Osteocyte (in vitro differentiated cells): ENCODE results near the gene ATCAY. TPM values are rescaled to one million over a fixed set of nuclear protein-coding genes. Genes with fewer than 3 reads are reported as not detected.
"Not testable (repeated sequence)": the region's sequence is repeated elsewhere in the genome, so short reads cannot be mapped to it uniquely, and the experiment has no call there.

Source experiments
- DNase-seq: peaks from one replicate; pipeline ENCODE4 v3.0.0; 2021; ENCODE audit warnings: mixed read lengths; ENCODE audit not compliant: unreplicated experiment; ENCODE audit errors: extremely low spot score
- H3K27ac Mint-ChIP-seq: one replicate; pipeline ENCODE4 v1.8.0; 2021; ENCODE audit warnings: mild to moderate bottlenecking, mixed read lengths; ENCODE audit not compliant: unreplicated experiment
- H3K27me3 Mint-ChIP-seq: one replicate; pipeline ENCODE4 v1.8.0; 2021; ENCODE audit warnings: mixed read lengths; ENCODE audit not compliant: unreplicated experiment
- H3K36me3 Mint-ChIP-seq: one replicate; pipeline ENCODE4 v1.8.0; 2021; ENCODE audit warnings: mixed read lengths; ENCODE audit not compliant: unreplicated experiment
- H3K4me1 Mint-ChIP-seq: one replicate; pipeline ENCODE4 v1.8.0; 2021; ENCODE audit warnings: mixed read lengths; ENCODE audit not compliant: unreplicated experiment
- H3K4me3 Mint-ChIP-seq: one replicate; pipeline ENCODE4 v1.8.0; 2021; ENCODE audit warnings: mild to moderate bottlenecking, moderate library complexity, mixed read lengths; ENCODE audit not compliant: unreplicated experiment
- H3K9me3 Mint-ChIP-seq: one replicate; pipeline ENCODE4 v1.8.0; 2021; ENCODE audit warnings: mixed read lengths; ENCODE audit not compliant: unreplicated experiment
- CTCF ChIP-seq: fragments of 200-600 bp; sonication (generic); IDR thresholded peaks from 2 replicates; pipeline ENCODE4 v1.5.0; 2021; ENCODE audit warnings: antibody characterized with exemption, mild to moderate bottlenecking, moderate library complexity
- total RNA-seq: library from RNA; stranded (reverse); gene quantifications from 2 replicates; pipeline ENCODE4 v1.2.1, GENCODE V29; 2021

ATCAY gene
- total RNA-seq, 1 donor from 2014 or later = not detected

GRCh38 chr19:3890591-3890990 lies 10.1 kb downstream of the ATCAY start:
- Mint-ChIP-seq H3K27me3 (peaks cover 7% of the 10 kb centered on the region), H3K9me3 (no peaks in the 10 kb centered on the region), H3K36me3 (no peaks in the 10 kb centered on the region), H3K4me1 (no peaks in the 10 kb centered on the region), H3K4me3 (no peak overlapping the region), H3K27ac (no peak overlapping the region)
- TF ChIP-seq CTCF = no peak
- no peak for DNase-seq

- no peaks in the 10 kb centered on the region for H3K9me3 Mint-ChIP-seq
- H3K36me3 Mint-ChIP-seq = no peaks in the 10 kb centered on the region
- H3K4me1 Mint-ChIP-seq = no peaks in the 10 kb centered on the region
- no peak overlapping the region for H3K27ac Mint-ChIP-seq
- no peak overlapping the region for H3K4me3 Mint-ChIP-seq
- peaks cover 4% of the 10 kb centered on the region for H3K27me3 Mint-ChIP-seq
- TF ChIP-seq CTCF = no peak
- no peak for DNase-seq
These were observed 13.2 kb downstream of the ATCAY start for GRCh38 chr19:3893509-3894179.

GRCh38 chr19:3894959-3895358 lies 14.5 kb downstream of the ATCAY start:
- H3K9me3 Mint-ChIP-seq, H3K27me3 Mint-ChIP-seq, H3K36me3 Mint-ChIP-seq, H3K4me3 Mint-ChIP-seq, DNase-seq, H3K27ac Mint-ChIP-seq, H3K4me1 Mint-ChIP-seq: not testable (repeated sequence)

- Mint-ChIP-seq H3K27ac (no peak overlapping the region), H3K4me1 (no peaks in the 10 kb centered on the region), H3K27me3 (peaks cover 8% of the 10 kb centered on the region), H3K4me3 (no peak overlapping the region), H3K36me3 (no peaks in the 10 kb centered on the region), H3K9me3 (no peaks in the 10 kb centered on the region)
- no peak for TF ChIP-seq CTCF
- no peak for DNase-seq
These were observed 15.3 kb downstream of the ATCAY start for GRCh38 chr19:3895788-3896187.

GRCh38 chr19:3897936-3898335 lies 17.5 kb downstream of the ATCAY start:
- no peaks in the 10 kb centered on the region for H3K4me1 Mint-ChIP-seq
- no peak for TF ChIP-seq CTCF
- peaks cover 8% of the 10 kb centered on the region for H3K27me3 Mint-ChIP-seq
- no peak overlapping the region for H3K27ac Mint-ChIP-seq
- no peaks in the 10 kb centered on the region for H3K36me3 Mint-ChIP-seq
- DNase-seq = no peak
- H3K9me3 Mint-ChIP-seq = no peaks in the 10 kb centered on the region
- H3K4me3 Mint-ChIP-seq = no peak overlapping the region
